SU-DHL-6 (cell line): ENCODE data around the gene FARSB.

Experiments
- H2AFZ ChIP-seq: fragments of 200-600 bp; sonication (generic); 2 replicates; pipeline ENCODE4 v1.6.1; 2014; ENCODE audit warnings: low read depth, mild to moderate bottlenecking, moderate library complexity, mixed read lengths, antibody characterized with exemption, low read length; ENCODE audit not compliant: severe bottlenecking
- H3F3A ChIP-seq: fragments of 200-600 bp; shearing (Covaris generic); 2 replicates; pipeline ENCODE4 v1.6.0; 2016; ENCODE audit warnings: antibody characterized with exemption, mild to moderate bottlenecking; ENCODE audit not compliant: insufficient read depth
- H3K27ac ChIP-seq: fragments of 200-600 bp; sonication (generic); 2 replicates; pipeline ENCODE4 v1.5.1; 2016; ENCODE audit warnings: low read depth, mild to moderate bottlenecking, low read length, moderate library complexity, mixed read lengths
- H3K27me3 ChIP-seq: fragments of 200-600 bp; sonication (generic), shearing (Covaris generic); 2 replicates; pipeline ENCODE4 v1.6.0; 2014; ENCODE audit warnings: mild to moderate bottlenecking, low read length
- H3K36me3 ChIP-seq: fragments of 200-600 bp; sonication (generic); 2 replicates; pipeline ENCODE4 v1.6.1; 2014; ENCODE audit warnings: mild to moderate bottlenecking, low read length, mixed read lengths
- H3K4me2 ChIP-seq: fragments of 300-600, 200-600 bp; shearing (Covaris generic), sonication (generic); 2 replicates; pipeline ENCODE4 v1.6.0; 2014; ENCODE audit warnings: low read length, low read depth, mild to moderate bottlenecking; ENCODE audit not compliant: poor library complexity, severe bottlenecking
- H3K4me3 ChIP-seq: fragments of 200-600 bp; sonication (generic); 2 replicates; pipeline ENCODE4 v1.5.1; 2014; ENCODE audit warnings: antibody characterized with exemption, low read length, mild to moderate bottlenecking, mixed read lengths; ENCODE audit not compliant: insufficient read depth, poor library complexity, severe bottlenecking
- H3K79me2 ChIP-seq: fragments of 200-600 bp; sonication (generic); 2 replicates; pipeline ENCODE4 v1.6.1; 2014; ENCODE audit warnings: mild to moderate bottlenecking, low read length, moderate library complexity; ENCODE audit not compliant: insufficient read depth
- H3K9ac ChIP-seq: fragments of 200-600 bp; sonication (generic); 2 replicates; pipeline ENCODE4 v1.7.0; 2014; ENCODE audit warnings: mild to moderate bottlenecking, low read length
- H3K9me2 ChIP-seq: fragments of 200-600 bp; sonication (generic); replicated peaks from 2 replicates; pipeline ENCODE4 v1.6.1; 2014; ENCODE audit warnings: low read length; ENCODE audit not compliant: insufficient read depth
- H3K9me3 ChIP-seq: fragments of 200-600 bp; sonication (generic); 2 replicates; pipeline ENCODE4 v1.6.1; 2014; ENCODE audit warnings: low read length, mixed read lengths; ENCODE audit not compliant: insufficient read depth
- H4K20me1 ChIP-seq: fragments of 200-600 bp; sonication (generic); 2 replicates; pipeline ENCODE4 v1.6.1; 2014; ENCODE audit warnings: low read depth, mild to moderate bottlenecking, antibody characterized with exemption, low read length, moderate library complexity, mixed read lengths
- EZH2phosphoT487 ChIP-seq: fragments of 200-600 bp; sonication (generic), shearing (Covaris generic); conservative IDR thresholded peaks from 2 replicates; pipeline ENCODE4 v1.6.1; 2018; ENCODE audit warnings: mild to moderate bottlenecking, antibody characterized with exemption, low read length, moderate library complexity, mixed read lengths
- TF ChIP-seq, protein P1 (sequence below): fragments of 200-600 bp; sonication (generic); IDR thresholded peaks from one replicate; pipeline ENCODE4 v1.5.1; 2017; ENCODE audit warnings: antibody characterized with exemption, mild to moderate bottlenecking, low read length, moderate library complexity; ENCODE audit not compliant: insufficient read depth, poor library complexity, severe bottlenecking

Gene FARSB

DNA sequence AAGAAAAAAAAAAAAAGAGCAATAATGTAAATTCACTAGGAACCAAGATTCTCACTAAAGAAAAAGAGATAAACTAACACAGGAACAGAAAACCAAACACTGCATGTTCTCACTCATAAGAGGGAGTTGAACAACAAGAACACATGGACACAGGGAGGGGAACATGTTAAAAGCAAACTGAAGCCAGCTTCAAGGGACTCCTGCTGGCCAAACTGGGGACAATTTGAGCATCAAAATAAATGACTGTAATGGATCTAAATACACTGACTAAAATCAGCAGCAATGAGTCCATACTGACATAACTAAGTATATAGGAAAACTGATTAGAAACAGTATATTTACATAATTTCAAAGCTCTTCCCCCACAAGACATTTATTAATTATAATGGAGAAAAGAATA lies 73.0 kb downstream of the FARSB start:
- Histone ChIP-seq H3K9me3 (no peaks in the 10 kb centered on the region), H3K9me2 (no peaks in the 10 kb centered on the region), H3K4me2 (no peak overlapping the region), H2AFZ (no peak overlapping the region), H4K20me1 (no peaks in the 10 kb centered on the region), H3K36me3 (no peaks in the 10 kb centered on the region), H3K9ac (no peak overlapping the region), H3K4me3 (no peak overlapping the region), H3K27me3 (no peaks in the 10 kb centered on the region), H3K79me2 (no peaks in the 10 kb centered on the region), H3F3A (no peaks in the 10 kb centered on the region; the same call in 1 of the 2 replicates), H3K27ac (no peak overlapping the region)
- TF ChIP-seq, protein P1, sequence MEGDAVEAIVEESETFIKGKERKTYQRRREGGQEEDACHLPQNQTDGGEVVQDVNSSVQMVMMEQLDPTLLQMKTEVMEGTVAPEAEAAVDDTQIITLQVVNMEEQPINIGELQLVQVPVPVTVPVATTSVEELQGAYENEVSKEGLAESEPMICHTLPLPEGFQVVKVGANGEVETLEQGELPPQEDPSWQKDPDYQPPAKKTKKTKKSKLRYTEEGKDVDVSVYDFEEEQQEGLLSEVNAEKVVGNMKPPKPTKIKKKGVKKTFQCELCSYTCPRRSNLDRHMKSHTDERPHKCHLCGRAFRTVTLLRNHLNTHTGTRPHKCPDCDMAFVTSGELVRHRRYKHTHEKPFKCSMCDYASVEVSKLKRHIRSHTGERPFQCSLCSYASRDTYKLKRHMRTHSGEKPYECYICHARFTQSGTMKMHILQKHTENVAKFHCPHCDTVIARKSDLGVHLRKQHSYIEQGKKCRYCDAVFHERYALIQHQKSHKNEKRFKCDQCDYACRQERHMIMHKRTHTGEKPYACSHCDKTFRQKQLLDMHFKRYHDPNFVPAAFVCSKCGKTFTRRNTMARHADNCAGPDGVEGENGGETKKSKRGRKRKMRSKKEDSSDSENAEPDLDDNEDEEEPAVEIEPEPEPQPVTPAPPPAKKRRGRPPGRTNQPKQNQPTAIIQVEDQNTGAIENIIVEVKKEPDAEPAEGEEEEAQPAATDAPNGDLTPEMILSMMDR: no peak
- no peak for TF ChIP-seq EZH2phosphoT487

DNA sequence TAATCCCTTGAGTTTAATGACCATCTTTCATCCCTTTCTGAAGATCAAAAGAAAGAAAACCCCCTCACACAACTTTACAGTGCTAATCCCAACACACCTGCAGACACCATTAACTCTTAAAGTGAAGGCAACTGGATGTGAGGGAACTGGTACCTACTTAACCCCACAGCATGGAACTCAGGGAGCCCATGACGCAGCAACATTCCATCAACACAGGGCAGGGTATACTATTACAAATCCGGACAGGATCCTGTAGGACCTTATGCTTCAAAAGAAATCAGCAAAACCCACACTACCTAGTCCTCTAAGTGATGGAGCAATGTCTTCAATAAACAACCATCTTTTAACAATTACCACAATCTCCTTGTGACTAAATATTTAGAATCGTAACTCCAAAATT lies 78.6 kb downstream of the FARSB start:
- Histone ChIP-seq H3K79me2 (0 out of 2 replicates have a peak, but pooled peaks cover 6% of the 10 kb centered on the region), H3K27me3 (no peaks in the 10 kb centered on the region), H3K36me3 (0 out of 2 replicates have a peak, but pooled peaks cover 9% of the 10 kb centered on the region), H3K4me3 (no peak overlapping the region), H3K9me3 (no peaks in the 10 kb centered on the region), H4K20me1 (no peaks in the 10 kb centered on the region), H3K9ac (no peak overlapping the region), H3K9me2 (no peaks in the 10 kb centered on the region), H2AFZ (no peak overlapping the region), H3K27ac (no peak overlapping the region), H3K4me2 (no peak overlapping the region), H3F3A (no peaks in the 10 kb centered on the region; the same call in 1 of the 2 replicates)
- TF ChIP-seq, protein P1: no peak
- TF ChIP-seq EZH2phosphoT487: no peak

DNA sequence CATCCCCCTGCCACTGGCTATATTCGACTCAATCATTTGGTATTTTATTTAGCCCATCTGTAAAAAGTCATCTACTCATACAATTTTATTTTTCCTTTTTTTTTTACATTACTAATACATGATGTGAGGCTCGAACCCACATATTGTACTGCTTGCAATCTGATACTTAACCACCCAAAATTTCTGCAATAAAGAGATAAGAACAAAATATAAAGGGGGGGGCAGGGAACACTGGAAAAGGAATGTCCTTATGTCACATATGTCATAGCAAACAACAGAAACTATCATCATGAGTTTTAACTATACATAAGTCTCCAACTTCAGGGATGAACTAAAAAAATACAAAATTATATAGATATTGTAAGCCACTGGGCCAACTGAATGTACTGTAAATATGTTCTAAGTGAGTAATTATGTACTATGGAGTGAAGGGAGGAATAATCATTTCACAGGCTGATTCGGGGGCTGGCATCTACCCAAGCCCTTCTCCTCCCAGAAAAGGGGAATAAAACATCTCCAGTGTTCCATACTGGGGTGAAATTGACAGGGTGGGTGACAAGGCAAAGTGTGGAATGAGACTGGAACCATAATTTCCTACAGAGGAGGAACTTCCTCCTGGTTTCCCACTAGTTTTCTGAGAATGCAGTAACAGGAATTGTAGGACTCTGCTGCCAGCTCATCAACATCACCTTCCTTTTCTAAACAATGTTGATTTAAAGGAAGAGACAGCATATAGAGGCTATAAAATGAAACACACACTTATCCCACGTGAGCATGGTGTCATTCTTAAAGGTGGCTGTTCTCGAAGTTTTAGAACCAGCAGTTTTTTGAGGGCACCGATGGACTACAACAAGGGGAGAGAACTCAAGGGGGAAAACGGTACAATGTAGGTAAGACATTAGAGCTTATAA lies 79.5 kb downstream of the FARSB start:
- Histone ChIP-seq H3K27ac (no peak overlapping the region), H3K27me3 (no peaks in the 10 kb centered on the region), H3K9me2 (no peaks in the 10 kb centered on the region), H3K9me3 (no peaks in the 10 kb centered on the region), H4K20me1 (no peaks in the 10 kb centered on the region), H3K9ac (no peak overlapping the region), H3F3A (no peaks in the 10 kb centered on the region; the same call in 1 of the 2 replicates), H3K4me2 (no peak overlapping the region), H3K36me3 (peaks cover 11% of the 10 kb centered on the region; the same call in 1 of the 2 replicates), H3K4me3 (no peak overlapping the region), H2AFZ (no peak overlapping the region), H3K79me2 (0 out of 2 replicates have a peak, but pooled peaks cover 6% of the 10 kb centered on the region)
- TF ChIP-seq EZH2phosphoT487: no peak
- TF ChIP-seq, protein P1: no peak
